HepG2 (cell line): ENCODE measurements around the gene SYTL1. TPM values are rescaled to one million over a fixed set of nuclear protein-coding genes. Genes with fewer than 3 reads are reported as not detected.

Source experiments
- CBX5 ChIP-seq: sonication (generic); formaldehyde crosslinking; IDR thresholded peaks from 2 replicates; pipeline ENCODE4 v1.4.0; 2020; ENCODE audit warnings: missing genetic modification reagents, borderline replicate concordance
- EHMT2 ChIP-seq: fragments of 200-600 bp; sonication (generic); IDR thresholded peaks from 2 replicates; pipeline ENCODE4 v1.7.0; 2017; ENCODE audit warnings: antibody characterized with exemption, low read depth, low read length, borderline replicate concordance
- NFE2L1 ChIP-seq: sonication (generic); formaldehyde crosslinking; IDR thresholded peaks from 2 replicates; pipeline ENCODE4 v1.4.0; 2020; ENCODE audit warnings: missing genetic modification reagents, mild to moderate bottlenecking, borderline replicate concordance
- NFIC ChIP-seq: IDR thresholded peaks from 2 replicates; pipeline ENCODE4 v1.6.1; 2012; ENCODE audit warnings: mild to moderate bottlenecking, low read length, inconsistent platforms
- NFYC ChIP-seq: IDR thresholded peaks from 2 replicates; pipeline ENCODE4 v1.6.1; 2016; ENCODE audit warnings: missing genetic modification reagents, missing compliant biosample characterization
- SUZ12 ChIP-seq: fragments of 150-350 bp; IDR thresholded peaks from 2 replicates; pipeline ENCODE4 v1.6.1; 2014; ENCODE audit warnings: low read depth, low read length
- TERF1 ChIP-seq: sonication (generic); formaldehyde crosslinking; IDR thresholded peaks from 2 replicates; pipeline ENCODE4 v1.8.0; 2022; ENCODE audit warnings: mild to moderate bottlenecking, missing genetic modification reagents, moderate library complexity
- ZNF142 ChIP-seq: sonication (generic); formaldehyde crosslinking; IDR thresholded peaks from 2 replicates; pipeline ENCODE4 v1.4.0; 2020; ENCODE audit warnings: missing genetic modification reagents
- polyA plus RNA-seq, 8 experiments: library from polyadenylated mRNA; depleted of rRNA in 3 of 8; stranded (reverse) in 7 of 8; unstranded in 1 of 8; fragments of >200 nt; fragmentation: Illumina TruSeq in 4 of 8; extraction: Trizol in 4 of 8; gene quantifications; 2 replicates each; pipeline versions ENCODE4 v1.2.1 to v1.2.3, GENCODE V29; 2011 to 2016; ENCODE audit warnings: low read depth in 4 of 8, missing spikeins in 1 of 8, mixed read lengths in 1 of 8; ENCODE audit not compliant: insufficient read depth in 1 of 8
- total RNA-seq, 5 experiments: library from RNA; depleted of rRNA; stranded (reverse); fragments of >200 nt; fragmentation: Illumina TruSeq; extraction: Trizol; gene quantifications; 2 replicates each; pipeline ENCODE4 v1.2.3, GENCODE V29; 2016; ENCODE audit warnings: low read depth in 1 of 5

The SYTL1 gene
- total and polyA plus RNA-seq, 2 of the 13 experiments (the other 11 are each of a cell fraction or from before 2014, with no cell fraction given), result 11.1 to 17.8 TPM

- TF ChIP-seq SUZ12 (no peak), EHMT2 (no peak), CBX5 (CRISPR knock-in tag) (no peak), ZNF142 (CRISPR knock-in tag) (no peak), NFYC (no peak), TERF1 (CRISPR knock-in tag) (no peak), NFE2L1 (CRISPR knock-in tag) (no peak), NFIC (no peak)
These were observed 562 bp downstream of the SYTL1 start (continued) for GRCh38 chr1:27342391-27342777.
